HL-60 (cell line): ENCODE results near the gene MPV17L.
"Not testable (repeated sequence)": the region's sequence is repeated elsewhere in the genome, so short reads cannot be mapped to it uniquely, and the experiment has no call there.

Experiments used
- DNase-seq, 2 experiments: peaks; one replicate each; pipeline ENCODE4 v3.0.0-alpha.2; 2010 to 2020; ENCODE audit warnings: low read depth in 1 of 2, low spot score in 1 of 2
- H3K27ac ChIP-seq: fragments of 250-450 bp; sonication (Bioruptor Pico); replicated peaks from 2 replicates; pipeline ENCODE4 v1.5.1; 2020; ENCODE audit warnings: mild to moderate bottlenecking, moderate library complexity
- H3K27me3 ChIP-seq: fragments of 250-450 bp; sonication (Bioruptor Pico); 2 replicates; pipeline ENCODE4 v1.5.1; 2021; ENCODE audit warnings: mild to moderate bottlenecking, moderate library complexity; ENCODE audit not compliant: insufficient read depth, poor library complexity, severe bottlenecking
- H3K4me3 ChIP-seq: replicated peaks from 2 replicates; pipeline ENCODE4 v1.5.1; 2011; ENCODE audit warnings: mild to moderate bottlenecking, control low read depth, low read length; ENCODE audit not compliant: insufficient read depth
- GABPA ChIP-seq: IDR thresholded peaks from 2 replicates; pipeline ENCODE4 v1.6.1; 2012; ENCODE audit warnings: low read depth
- POLR2AphosphoS5 ChIP-seq: IDR thresholded peaks from 2 replicates; pipeline ENCODE4 v1.6.1; 2012; ENCODE audit warnings: low read depth
- SPI1 ChIP-seq: IDR thresholded peaks from 2 replicates; pipeline ENCODE4 v1.6.1; 2012; ENCODE audit warnings: low read depth, mild to moderate bottlenecking, borderline replicate concordance
- TF ChIP-seq, protein P1 (sequence below): IDR thresholded peaks from one replicate; pipeline ENCODE4 v1.5.1; 2011; ENCODE audit warnings: low read length, control low read depth, inconsistent platforms; ENCODE audit not compliant: insufficient read depth
- TF ChIP-seq, protein P2 (sequence below): IDR thresholded peaks from 2 replicates; pipeline ENCODE4 v1.6.1; 2012; ENCODE audit warnings: low read depth; ENCODE audit not compliant: insufficient replicate concordance

Gene MPV17L

DNA sequence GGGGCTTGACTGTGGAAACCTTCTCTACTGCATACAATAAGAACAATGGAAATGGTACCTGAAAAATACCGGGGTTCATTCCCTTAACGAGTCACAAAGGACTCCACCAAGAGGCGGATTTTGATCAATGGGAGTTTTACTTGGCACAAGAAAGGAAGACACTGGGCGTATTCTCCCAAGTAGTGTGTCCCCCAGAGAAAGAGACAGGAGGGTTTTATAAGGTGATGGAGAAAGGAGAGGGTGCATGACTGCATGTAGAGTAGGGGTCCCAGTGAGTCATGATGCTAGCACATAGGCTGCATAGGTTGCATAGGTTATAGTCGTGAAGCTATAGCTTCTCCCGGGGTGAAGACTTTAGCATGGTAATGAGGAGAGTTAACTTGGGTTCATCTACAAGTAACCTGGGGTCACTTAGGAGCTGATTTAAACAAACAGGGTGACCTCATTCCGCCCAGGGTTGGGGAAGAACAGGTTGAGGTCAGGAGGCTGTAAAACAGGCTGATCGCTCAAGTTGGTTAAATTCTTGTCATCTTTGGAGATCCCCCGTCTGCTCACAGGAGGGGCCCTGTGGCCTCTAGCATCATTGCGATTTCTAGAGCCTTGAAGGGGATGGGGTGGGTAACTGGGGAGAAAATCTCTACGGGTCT lies 1.5 kb downstream of the MPV17L start:
- Histone ChIP-seq H3K4me3 (no peak overlapping the region), H3K27me3 (no peaks in the 10 kb centered on the region), H3K27ac (no peak overlapping the region)
- DNase-seq, result no peak
- TF ChIP-seq, protein P1, sequence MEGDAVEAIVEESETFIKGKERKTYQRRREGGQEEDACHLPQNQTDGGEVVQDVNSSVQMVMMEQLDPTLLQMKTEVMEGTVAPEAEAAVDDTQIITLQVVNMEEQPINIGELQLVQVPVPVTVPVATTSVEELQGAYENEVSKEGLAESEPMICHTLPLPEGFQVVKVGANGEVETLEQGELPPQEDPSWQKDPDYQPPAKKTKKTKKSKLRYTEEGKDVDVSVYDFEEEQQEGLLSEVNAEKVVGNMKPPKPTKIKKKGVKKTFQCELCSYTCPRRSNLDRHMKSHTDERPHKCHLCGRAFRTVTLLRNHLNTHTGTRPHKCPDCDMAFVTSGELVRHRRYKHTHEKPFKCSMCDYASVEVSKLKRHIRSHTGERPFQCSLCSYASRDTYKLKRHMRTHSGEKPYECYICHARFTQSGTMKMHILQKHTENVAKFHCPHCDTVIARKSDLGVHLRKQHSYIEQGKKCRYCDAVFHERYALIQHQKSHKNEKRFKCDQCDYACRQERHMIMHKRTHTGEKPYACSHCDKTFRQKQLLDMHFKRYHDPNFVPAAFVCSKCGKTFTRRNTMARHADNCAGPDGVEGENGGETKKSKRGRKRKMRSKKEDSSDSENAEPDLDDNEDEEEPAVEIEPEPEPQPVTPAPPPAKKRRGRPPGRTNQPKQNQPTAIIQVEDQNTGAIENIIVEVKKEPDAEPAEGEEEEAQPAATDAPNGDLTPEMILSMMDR, result no peak

DNA sequence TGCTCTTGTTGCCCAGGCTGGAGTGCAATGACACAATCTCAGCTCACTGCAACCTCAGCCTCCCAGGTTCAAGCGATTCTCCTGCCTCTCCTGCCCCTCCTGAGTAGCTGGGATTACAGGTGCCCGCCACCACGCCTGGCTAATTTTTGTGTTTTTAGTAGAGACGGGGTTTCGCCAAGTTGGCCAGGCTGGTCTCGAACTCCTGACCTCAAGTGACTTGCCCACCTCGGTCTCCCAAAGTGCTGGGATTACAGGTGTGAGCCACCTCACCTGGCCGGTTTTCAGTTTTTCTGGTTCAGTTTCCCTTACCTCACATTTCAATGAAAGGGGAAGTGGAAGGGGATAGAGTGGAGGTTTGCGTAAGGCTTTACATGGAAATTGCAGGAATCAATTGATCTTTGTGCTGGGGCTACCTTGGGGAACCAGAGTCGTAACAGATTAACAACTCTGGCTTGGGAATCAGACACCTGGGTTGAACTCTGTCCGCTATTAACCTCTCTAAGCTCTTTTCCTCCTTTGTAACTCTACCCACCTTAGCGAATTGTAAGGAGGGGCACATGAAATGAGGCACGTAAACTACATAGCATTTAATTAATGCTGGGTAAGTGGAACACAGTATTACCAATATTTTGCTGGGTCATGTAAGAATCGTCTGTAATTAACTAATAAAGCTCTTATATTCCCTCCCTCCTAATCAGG lies 3.2 kb downstream of the MPV17L start:
- no peaks in the 10 kb centered on the region for H3K27me3 ChIP-seq
- TF ChIP-seq GABPA (no peak), POLR2AphosphoS5 (no peak), SPI1 (peak; percentile 49; the same call in 1 of the 2 replicates)
- TF ChIP-seq, protein P1, result no peak
- no peak for DNase-seq
- no peak overlapping the region for H3K27ac ChIP-seq
- no peak overlapping the region for H3K4me3 ChIP-seq

DNA sequence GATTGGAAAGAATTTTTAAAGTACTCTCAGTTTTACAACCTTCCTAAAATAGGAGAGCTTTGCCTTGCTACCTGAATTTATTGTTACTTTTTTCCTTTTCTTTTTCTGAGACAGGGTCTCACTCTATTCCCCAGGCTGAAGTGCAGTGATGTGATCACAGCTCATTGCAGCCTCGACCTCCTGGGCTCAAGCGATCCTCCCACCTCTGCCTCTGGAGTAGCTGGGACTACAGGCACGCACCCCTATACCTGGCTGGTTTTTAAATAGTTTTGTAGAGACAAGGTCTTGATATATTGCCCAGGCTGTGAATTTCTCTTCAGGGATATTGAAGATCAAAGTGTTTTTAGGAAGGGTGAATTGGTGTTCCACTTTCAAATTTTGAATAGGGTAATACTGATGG lies 3.8 kb downstream of the MPV17L start:
- TF ChIP-seq, protein P1, result no peak
- no peak for DNase-seq
- H3K4me3 ChIP-seq, result no peak overlapping the region
- H3K27ac ChIP-seq, result no peak overlapping the region
- no peaks in the 10 kb centered on the region for H3K27me3 ChIP-seq

DNA sequence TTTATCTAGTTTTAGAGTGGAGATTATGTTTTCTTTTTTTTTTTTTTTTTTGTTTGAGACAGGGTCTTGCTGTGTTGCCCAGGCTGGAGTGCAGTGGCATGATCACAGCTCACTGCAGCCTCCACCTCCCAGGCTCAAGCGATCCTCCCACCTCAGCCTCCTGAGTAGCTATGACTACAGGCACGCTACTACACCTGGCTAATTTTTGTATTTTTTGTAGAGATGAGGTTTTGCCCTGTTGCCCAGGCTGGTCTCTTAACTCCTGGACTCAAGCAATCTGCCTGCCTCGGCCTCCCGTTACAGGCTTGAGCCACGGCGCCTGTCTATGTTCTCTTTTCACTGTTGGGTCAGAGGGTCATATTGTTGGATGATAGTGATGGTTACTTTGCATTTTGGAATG lies 4.8 kb downstream of the MPV17L start:
- not testable (repeated sequence) for H3K4me3 ChIP-seq, H3K27ac ChIP-seq, H3K27me3 ChIP-seq, DNase-seq

DNA sequence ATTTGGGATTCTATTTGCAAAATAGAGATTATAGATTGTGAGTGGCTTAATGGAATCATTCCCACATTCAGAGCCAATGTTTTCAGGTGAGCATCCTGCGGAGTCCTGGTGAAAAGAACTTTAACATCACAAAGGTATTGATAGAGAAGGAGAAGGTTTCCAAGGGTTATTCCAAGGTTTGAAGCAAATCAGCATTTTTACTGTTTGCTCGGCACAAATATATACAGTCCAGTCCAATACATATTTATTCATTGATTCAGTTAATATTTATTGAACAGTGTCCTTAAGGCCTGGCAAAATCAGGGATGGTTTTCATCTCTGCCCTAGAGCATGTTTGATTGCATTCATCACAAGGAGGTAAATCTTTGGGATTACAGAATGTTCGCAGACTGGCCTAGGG lies 6.4 kb downstream of the MPV17L start:
- no peak for DNase-seq
- Histone ChIP-seq H3K4me3 (no peak overlapping the region), H3K27me3 (no peaks in the 10 kb centered on the region), H3K27ac (no peak overlapping the region)
- TF ChIP-seq SPI1, result no peak
- TF ChIP-seq POLR2AphosphoS5, result no peak
- TF ChIP-seq, protein P1, result no peak
- TF ChIP-seq, protein P2, sequence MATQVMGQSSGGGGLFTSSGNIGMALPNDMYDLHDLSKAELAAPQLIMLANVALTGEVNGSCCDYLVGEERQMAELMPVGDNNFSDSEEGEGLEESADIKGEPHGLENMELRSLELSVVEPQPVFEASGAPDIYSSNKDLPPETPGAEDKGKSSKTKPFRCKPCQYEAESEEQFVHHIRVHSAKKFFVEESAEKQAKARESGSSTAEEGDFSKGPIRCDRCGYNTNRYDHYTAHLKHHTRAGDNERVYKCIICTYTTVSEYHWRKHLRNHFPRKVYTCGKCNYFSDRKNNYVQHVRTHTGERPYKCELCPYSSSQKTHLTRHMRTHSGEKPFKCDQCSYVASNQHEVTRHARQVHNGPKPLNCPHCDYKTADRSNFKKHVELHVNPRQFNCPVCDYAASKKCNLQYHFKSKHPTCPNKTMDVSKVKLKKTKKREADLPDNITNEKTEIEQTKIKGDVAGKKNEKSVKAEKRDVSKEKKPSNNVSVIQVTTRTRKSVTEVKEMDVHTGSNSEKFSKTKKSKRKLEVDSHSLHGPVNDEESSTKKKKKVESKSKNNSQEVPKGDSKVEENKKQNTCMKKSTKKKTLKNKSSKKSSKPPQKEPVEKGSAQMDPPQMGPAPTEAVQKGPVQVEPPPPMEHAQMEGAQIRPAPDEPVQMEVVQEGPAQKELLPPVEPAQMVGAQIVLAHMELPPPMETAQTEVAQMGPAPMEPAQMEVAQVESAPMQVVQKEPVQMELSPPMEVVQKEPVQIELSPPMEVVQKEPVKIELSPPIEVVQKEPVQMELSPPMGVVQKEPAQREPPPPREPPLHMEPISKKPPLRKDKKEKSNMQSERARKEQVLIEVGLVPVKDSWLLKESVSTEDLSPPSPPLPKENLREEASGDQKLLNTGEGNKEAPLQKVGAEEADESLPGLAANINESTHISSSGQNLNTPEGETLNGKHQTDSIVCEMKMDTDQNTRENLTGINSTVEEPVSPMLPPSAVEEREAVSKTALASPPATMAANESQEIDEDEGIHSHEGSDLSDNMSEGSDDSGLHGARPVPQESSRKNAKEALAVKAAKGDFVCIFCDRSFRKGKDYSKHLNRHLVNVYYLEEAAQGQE, result no peak
